Amniotic epithelial cell (primary cell): ENCODE measurements around the gene FILIP1L.

Experiments used
- DNase-seq: peaks from one replicate; pipeline ENCODE4 v3.0.0-alpha.2; 2010; ENCODE audit warnings: low read depth

The FILIP1L gene

DNA sequence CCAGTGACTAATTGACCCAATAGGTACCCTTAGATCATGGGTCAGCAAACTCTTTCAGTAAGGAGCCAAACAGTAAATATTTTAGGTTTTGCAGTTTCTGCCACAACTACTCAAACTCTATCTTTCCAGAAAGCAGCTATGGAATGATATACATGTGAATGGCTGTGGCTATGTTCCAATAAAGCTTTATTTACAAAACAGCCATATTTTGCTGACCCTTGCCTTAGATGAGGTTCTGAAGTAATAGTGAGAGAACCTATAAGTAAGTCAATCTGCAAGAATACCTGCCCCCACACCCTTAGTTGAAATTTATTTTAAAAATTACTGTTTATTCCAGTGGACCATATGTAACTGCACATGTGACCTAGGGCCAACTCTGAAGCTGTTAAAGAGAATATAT is 162.6 kb downstream of the FILIP1L start:
- no peak for DNase-seq

DNA sequence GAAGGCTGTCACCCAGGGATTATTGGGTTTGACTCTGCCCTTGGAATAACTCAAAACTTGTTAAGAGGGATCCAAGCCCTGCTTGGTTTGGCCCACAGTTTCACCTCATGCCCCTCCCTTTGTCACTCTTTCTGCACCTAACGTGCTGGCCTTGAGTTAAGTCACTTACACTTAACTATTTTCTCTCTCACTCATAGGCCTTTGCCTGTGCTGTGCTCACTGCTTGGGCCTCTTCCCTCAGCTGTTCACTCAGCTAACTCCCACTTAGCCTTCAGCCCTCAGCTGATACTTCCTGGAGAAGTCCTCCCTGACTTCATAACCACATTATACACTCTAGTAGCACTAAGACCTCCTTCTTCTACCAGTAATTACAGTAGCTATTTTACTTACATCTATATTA is 163.4 kb downstream of the FILIP1L start:
- peak; percentile 56 for DNase-seq

DNA sequence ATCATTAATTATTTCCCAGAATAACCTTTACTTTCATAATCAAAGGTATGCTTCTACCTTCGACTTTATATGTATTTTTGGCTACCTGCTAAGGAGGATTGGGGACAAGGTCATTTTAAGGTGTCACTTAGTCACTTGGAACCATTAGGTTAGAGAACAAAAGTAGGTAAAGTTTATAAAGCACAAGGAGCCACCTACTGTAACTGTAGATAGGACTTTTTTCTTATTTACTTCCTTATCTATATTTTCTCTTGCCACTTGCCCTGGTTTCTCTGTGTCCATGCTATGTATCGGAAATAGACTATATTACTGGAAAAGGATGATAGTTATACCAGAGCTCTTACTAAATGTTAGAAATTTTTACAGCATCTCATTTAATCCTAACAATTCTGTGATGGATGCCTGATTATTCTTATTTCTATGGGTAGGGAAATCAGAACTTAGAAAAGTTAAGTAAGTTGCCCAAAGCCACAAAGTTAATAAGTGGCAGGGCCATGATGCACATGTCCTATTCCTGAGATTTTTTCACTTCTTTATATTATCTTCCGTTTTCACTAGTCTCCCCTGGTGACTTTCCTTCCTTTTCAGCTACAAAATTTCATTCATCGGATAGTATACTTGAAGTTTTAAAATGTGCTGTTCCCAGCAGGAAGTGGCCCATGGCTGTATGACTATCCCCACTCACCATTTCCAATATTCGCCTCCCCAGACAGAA is 164.2 kb downstream of the FILIP1L start:
- DNase-seq, result no peak

DNA sequence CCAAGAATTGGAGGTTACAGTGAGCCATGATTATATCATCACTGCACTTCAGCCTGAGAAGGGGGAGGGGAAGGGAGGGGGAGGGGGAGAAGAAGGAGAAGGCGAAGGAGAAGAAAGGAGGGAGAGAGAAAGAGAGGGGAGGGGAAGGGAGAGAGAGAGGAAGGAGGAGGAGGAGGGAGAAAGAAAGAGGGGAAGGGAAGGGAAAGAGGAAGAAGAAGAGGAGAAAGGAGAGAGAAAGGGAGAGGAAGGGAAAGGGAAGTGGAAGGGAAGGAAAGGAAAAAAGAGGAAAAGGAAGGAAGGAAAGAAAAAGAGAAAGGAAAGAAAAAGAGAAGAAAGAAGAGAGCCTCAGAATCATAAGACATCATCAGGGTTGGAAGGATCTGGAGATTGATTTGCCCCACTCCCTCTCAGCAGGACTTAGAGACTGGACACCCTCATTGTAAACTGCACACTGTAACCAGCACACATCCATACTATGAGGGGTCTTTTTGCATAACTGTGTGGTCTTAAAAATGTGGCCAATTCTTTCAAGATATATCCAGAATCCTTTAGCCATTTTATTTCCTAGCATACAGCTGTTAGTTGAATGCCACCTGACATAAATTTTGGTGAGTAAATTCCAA is 165.7 kb downstream of the FILIP1L start:
- DNase-seq, result no peak

DNA sequence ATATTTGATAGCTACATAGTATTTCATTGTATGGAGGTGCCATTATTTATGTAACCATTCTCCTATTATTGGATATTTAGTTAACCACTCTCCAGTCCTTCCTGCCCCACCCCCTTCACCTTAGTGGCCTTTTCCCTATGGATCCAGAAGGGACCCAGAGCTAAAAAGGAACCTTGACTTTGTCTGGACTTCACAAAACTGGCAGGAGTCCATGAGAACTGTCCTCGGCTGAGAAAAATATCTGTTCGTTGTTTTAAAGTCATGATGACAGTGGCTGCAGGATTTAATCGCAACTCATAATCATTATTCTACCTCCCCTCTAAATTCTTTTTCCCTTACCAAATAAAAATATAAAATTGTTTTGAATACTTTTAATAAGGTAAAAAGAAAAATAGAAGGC is 166.9 kb downstream of the FILIP1L start:
- DNase-seq, result no peak

DNA sequence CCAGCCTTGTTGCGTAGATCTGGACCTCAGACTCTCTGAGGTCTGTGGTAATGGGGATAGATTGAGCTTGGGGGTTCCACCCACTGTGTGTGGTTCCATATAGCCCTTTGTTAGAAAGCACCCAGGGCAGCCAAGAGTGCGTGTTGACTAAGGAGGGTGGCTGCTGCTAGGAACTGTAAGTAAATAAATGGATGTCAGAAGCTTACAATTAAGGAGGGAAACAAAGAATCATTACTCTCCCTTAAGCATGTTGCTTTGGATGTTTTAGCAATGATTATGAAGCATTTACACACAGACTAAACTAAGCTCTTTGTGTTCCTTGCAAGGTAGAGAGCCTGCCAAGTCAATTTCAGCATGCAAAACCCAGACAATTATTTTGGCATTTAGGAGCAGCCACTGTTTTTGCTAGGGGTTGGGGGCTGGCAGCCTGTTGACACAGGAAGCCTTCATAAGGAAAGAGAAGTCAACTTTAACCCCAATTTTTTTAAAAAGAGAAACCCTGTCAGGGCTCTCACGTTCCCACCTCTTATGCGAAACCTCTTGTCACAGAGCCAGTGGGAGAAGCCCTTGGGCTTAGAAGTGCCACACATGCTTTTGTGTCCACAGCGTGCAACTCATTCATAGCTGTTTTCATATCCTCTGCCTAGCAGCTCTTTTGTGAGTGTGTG is 168.8 kb downstream of the FILIP1L start:
- DNase-seq, result peak; percentile 48

DNA sequence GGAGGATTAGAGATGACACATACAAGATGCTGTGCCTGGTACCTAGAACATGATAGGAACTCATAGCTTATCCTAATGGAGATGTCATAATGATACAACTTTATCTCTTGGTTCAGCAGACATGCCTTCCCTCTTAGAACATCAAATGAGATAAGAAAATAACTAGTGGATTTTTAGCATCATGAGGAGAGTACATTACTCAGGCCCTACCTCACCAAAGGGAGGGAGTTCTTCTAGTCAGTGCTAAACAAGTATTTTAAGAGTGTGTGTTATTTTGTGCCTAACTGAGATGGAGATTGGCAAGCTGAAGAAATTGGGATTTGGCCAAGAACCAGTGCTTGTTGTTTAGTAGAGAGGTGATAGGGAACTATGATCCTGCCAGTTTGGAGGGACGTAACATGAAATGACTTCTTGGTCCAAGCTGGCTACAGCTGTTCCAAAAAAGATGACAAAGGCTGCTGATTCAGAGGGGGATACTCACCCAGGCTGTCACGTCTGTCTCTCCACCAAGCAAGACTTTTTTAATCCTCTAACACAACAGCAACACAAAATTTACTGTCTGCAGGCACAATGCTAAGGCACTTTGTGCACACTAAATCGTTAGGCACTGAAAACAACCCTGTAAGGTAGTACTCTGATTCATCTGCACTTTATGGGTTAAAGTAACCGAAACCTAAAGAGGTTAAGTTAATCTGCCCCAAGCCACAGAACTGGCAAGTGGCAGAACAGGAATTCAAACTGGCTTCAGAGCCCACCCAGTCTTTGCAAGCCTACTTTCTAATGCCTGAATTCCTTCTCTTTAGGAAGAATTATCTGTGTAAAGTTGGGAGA is 170.2 kb downstream of the FILIP1L start:
- peak; percentile 97 for DNase-seq

DNA sequence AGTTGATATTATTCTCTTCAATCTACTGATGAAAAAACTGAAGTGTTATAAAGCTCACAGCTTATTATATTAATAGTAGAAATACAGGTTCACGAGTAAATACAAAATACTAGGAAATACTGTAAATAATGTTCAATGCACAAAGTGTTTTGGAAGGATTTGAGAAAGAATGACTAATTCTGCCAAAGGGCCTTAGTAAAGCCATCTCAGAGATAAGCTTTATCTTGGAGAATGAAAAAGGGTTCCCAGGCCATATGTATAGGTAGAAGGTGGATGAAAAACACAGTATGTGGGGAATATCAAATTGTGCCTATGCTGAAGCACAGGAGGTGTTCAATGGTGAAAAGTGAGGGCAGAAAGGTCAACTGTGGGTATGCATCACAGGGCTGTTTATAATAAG is 173.1 kb downstream of the FILIP1L start:
- DNase-seq, result peak; percentile 51

DNA sequence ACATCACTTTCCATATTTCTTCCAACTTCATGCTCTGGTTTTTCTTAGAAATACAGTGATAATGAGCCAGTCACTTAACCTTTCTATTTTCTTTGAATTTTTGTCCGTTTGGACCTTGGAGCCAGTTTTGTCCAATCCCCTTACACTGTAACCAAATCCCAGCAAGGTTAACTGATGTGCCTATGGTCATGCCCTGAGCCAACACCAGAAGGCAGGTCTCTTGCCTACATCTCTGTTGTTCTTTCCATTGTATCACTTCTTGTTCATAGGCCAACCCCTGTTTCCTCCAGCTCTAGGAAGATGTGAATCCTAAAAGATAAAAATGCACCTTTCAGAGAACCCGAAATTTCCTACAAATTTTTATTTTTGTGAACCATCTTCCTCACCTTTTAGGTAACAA is 174.0 kb downstream of the FILIP1L start:
- DNase-seq, result no peak

DNA sequence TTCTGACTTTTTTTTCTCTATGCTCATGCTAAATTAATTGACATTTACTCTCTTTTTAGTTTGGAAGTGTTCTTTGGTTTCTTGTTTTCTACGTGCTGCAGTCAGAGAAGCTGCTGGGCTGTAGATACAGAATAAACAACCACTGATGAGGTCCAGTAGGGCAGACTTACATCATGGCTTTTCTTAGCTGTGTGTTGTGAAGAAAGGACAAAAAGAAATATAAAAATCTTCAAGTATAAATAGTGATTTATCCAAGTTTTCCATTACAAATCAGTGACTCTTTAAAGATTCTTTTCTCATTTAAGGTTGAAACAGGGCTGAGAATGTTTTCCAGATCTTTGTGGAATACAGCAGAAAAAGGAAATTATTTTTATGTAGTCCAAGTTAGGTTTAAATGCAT is 174.4 kb downstream of the FILIP1L start:
- DNase-seq, result no peak

DNA sequence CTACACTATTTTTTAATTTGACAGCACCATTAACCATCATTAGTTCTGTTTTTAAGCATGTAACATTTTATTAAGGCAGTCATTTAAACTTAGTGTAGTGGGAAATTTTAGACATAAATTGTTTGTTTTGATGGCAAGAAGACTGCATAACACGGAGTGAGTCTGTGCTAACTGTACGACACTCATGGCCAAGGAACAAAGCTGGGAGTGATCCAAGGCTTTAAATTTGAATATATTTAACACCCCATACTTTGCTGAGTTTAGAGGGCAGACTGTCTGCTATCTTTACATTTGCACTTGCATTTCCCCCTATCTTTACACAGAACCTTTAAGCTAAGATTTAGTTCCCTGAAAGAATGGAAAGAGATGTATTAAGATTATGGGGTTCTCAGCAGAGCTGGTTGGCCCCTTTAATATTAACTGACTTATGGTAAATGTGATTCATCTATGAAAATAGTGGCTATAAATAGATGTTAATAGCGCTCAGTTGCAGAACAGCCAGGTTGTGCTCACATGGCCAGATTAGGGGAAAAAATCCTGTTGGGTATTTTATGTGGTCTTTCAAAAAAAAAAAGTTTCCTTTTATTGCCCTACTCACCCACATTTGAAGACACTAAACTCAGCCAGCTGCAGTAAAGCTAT is 175.9 kb downstream of the FILIP1L start:
- peak; percentile 35 for DNase-seq

DNA sequence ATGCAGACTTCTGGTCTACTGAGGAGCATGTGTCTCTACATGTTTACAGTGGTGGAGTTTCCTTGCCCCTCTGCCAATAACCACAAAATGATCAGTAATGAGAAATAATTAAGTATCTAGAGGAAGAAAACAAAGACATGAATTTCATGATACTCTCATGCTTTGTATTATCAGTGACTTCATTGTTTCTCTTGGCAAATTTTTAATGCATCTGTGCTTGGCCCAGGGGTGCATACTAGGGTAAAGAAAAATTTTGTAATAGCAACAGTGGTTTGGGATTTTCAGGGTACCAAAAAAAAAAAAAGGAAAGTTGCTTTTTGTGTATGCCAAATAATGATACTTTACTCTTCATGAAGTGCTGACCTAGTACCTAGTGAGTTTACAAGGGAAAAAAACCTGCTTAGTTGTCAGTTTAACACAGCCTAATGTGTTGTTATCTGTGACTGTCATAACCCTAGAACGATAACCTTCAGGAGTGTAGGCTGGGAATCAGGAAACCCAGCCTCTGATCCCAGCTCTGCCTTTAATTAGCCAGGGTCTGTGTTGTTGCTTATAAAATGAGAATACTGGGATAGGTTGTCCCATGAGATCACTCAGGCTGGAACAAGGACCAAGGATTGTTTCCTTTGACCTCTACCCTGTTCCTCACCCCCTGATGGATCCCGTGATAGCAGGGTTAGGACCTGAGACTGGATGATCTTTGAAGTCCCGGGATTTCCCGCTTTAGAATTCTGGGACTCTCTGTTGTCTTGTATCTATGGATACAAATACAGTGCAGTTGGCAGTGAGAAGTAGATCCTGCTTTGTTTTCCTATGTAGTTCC is 179.1 kb downstream of the FILIP1L start:
- DNase-seq, result no peak

DNA sequence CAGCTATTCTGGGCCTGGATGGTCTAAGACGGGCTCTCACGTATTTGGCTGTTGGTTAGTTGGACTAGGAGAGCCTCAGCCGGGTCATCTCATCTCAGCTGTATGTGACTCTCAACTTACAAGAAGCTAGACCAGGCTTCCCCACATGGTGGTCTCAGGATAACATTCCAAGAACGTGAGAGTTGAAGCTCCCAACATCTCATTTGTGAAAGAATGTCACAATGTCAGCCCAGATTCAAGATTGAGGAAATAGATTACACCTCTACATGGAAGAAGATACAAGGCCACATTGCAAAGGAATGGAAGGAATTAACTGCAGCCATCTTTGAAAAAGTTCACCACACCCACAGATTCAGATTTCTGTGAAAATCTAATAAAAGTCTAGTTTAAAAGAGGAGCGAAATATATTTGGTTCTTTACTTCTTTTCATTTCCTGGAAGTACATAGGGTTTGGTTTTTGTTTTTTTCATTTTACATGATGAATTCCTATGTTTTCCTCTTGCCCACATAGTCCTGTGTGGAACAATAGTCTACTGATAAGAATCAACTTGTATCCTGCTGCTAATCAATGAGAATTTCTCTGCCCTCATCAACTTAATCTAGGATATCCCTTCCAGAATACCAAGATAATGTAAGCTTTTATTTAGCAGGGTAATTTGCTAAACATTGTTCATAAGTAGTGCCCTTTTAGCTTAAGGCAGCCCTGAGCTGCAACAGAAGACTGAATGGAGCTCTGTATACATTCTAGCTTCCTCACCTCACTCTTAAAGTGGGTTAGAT is 180.1 kb downstream of the FILIP1L start:
- DNase-seq, result no peak

DNA sequence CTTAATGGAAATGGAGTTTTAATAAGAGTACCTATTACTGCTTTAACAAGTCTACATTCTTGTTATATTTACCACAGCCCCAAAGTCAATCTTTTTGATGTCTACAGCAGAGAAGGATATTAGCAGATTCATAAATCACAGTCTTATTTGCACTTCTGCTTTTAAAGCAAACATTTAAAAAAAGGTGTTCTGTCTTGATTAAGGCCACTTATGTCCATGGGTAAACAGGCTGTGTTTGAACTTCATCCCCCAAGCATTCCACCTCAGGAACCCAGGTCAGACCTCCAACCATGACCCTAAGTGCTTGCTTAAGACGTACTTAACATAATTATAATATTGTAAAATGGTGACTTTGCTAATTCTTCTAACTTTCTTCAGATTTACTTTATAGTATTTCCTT is 183.2 kb downstream of the FILIP1L start:
- no peak for DNase-seq

DNA sequence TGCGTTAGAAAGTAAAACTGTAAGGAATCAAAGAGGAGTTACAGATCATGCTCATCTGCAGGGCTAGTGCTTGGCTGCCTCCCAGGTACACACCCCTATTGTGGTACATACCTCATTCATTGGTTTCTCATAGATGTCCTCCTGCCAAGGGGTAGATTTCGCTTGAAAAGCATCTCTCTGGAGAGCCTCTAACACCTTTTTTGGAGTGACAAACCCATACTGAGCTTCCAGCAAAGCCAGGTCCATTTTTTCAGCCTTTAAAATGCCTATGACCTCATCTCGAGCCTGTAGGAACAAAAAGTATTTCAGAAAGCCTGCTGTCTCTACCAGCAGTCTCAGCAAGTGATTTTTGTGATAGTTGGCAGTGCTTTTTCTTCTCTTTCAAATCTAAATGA is 184.6 kb downstream of the FILIP1L start:
- peak; percentile 40 for DNase-seq

DNA sequence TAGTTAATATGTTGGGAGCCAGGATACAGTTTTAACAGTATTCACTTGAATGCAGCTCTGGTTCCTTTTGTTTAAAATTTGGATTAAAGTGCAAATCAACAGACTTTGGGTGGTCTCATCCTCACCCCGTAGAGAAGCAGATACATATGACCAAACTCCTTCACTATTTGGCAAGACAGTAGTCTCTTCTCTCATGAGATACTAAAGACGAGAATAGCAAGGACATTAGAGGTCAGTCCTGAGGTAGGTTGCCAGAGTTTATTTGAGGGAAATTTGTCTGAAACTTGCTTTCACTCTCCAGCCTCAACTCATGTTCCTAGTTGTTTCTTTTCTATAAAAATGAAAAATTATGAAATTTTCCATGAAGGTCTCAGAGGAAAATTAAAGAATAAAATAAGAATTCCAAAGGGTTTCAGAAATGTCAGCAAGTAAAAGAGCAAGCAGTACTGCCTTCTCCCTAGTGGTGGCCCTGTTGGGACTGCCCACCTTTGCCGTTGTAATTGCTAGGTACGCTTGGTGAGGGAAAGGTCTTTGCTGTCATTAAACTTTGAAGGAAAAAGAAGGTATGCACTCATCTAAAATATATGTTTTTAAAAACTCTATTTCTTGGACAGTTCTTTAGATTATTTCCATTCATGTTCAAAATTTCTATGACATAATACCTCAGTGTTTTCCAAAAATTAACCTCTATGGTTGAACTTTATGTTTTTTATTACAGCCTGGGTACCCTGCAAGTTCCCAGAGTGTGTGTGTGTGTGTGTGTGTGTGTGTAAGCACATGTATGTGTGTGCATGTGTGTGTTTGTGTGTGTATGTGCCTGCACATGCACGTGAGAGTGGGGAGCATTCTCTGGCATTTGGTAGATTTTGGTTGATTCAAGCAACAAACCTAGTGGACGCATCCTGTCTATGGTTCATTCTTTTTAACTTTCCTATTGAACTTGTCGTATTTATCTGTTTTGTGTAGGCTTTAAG is 185.2 kb downstream of the FILIP1L start:
- DNase-seq, result no peak

DNA sequence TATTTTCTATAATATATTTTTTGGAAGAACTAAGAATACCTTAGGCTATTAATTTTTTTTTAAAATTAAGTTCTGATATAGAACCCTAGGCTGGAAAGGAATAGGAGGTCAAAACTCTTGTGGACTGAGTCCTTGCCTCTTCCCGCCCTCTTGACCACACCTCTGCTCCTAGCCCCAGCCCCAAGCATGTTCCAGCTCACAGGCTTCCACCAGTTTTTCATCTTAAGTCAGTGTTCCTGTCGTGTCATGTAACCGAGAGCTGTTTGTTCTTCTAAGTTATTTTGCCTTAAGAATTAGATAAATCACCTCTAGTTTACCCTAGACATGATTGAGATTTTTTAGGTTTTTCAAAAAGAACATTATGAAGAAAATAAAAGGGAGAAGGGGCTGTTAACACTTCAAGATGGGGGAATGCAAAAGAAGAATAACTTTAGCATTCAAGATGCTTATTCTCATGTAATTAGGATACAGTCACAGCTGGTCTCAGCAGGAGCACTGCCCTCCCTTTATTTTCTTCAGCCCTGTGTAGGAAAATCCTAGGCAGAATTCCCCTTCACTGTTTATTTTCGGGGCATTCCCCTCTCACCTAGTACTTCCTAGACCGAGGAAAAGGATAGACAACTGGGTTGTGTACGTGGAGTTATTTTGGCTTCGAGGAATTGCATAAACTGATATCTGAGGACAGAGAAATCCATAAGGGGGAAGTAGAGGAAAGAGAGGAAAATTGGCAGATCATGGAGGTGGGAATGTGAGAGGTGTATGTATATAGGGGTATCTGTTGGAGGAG is 186.4 kb downstream of the FILIP1L start:
- DNase-seq, result no peak

DNA sequence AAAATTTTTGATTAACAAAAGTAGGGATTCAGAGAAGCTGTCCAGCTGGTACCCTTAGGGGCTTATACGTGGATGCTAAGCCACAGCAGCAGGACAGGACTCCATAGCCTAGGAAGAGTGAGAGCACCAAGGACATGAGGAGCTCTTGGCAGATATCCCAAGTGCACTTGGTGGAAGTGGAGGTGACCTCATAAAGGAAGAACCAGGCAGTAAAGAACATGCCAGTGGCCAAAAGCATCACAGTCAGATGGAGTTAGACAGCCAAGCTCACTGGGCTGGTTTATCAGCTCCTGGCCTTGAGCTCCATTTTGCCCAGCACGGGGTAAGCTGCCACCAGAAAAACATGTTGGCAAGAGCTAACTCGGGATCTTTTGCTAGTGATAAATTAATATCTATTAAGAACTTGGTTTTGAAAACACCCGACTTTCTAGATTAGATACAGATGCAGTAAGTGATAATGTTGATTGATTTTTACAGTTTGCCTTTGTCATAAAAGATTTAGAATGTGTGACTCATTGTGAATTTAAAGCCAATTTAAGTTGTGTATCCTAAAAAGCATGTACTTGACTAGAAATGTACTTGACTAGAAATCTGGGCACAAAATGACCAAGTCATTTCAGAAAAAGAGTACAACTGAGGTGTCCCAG is 188.6 kb downstream of the FILIP1L start:
- peak; percentile 79 for DNase-seq
